Smooth muscle cell (in vitro differentiated cells): ENCODE results near the gene ARSA. TPM values are rescaled to one million over a fixed set of nuclear protein-coding genes. Genes with fewer than 3 reads are reported as not detected.

Source experiments
- DNase-seq: peaks from one replicate; lab custom pipeline; 2025; ENCODE audit not compliant: unreplicated experiment; lab: John Stamatoyannopoulos, UW
- H2AFZ ChIP-seq: fragments of 200-600 bp; sonication (generic); 2 replicates; pipeline ENCODE4 v1.6.0; 2016; ENCODE audit warnings: antibody characterized with exemption, low read depth, mild to moderate bottlenecking
- H3F3A ChIP-seq: fragments of 200-600 bp; sonication (generic); 2 replicates; pipeline ENCODE4 v1.6.0; 2017; ENCODE audit warnings: antibody characterized with exemption, low read depth
- H3K27ac ChIP-seq: fragments of 200-600 bp; sonication (generic); 2 replicates; pipeline ENCODE4 v1.5.1; 2016; ENCODE audit warnings: low read depth, mild to moderate bottlenecking
- H3K27me3 ChIP-seq: fragments of 200-600 bp; sonication (generic); 2 replicates; pipeline ENCODE4 v1.6.1; 2016; ENCODE audit warnings: low read depth, mild to moderate bottlenecking
- H3K36me3 ChIP-seq: fragments of 200-600 bp; sonication (generic); 2 replicates; pipeline ENCODE4 v1.5.1; 2016; ENCODE audit warnings: low read depth
- H3K4me1 ChIP-seq: fragments of 200-600 bp; sonication (generic); 2 replicates; pipeline ENCODE4 v1.5.1; 2016; ENCODE audit warnings: low read depth
- H3K4me2 ChIP-seq: fragments of 200-600 bp; sonication (generic); 2 replicates; pipeline ENCODE4 v1.6.0; 2016; ENCODE audit warnings: mild to moderate bottlenecking
- H3K4me3 ChIP-seq: fragments of 200-600 bp; sonication (generic); 2 replicates; pipeline ENCODE4 v1.5.1; 2016; ENCODE audit warnings: mild to moderate bottlenecking
- H3K79me2 ChIP-seq: fragments of 200-600 bp; sonication (generic); 2 replicates; pipeline ENCODE4 v1.6.0; 2016; ENCODE audit warnings: low read depth, mild to moderate bottlenecking
- H3K9ac ChIP-seq: fragments of 200-600 bp; sonication (generic); 2 replicates; pipeline ENCODE4 v1.6.0; 2016; ENCODE audit warnings: low read depth
- H3K9me3 ChIP-seq: fragments of 200-600 bp; sonication (generic); replicated peaks from 2 replicates; pipeline ENCODE4 v1.5.1; 2016; ENCODE audit warnings: low read depth
- H4K20me1 ChIP-seq: fragments of 200-600 bp; sonication (generic); 2 replicates; pipeline ENCODE4 v1.6.0; 2016; ENCODE audit warnings: low read depth
- CTCF ChIP-seq: fragments of 200-600 bp; sonication (generic); IDR thresholded peaks from 2 replicates; pipeline ENCODE4 v1.5.1; 2017; ENCODE audit warnings: borderline replicate concordance, mild to moderate bottlenecking, antibody characterized with exemption; ENCODE audit not compliant: insufficient read depth, poor library complexity, severe bottlenecking
- WGBS: methylation state at CpG from one replicate; pipeline ENCODE4 v1.1.7; 2016; ENCODE audit warnings: low lambda C conversion rate; 5-methylcytosine and 5-hydroxymethylcytosine counted together
- polyA plus RNA-seq: library from polyadenylated mRNA; unstranded; fragments of >200 nt; fragmentation: Nextera tagmentation; extraction: Ambion mirVana; gene quantifications from 2 replicates; pipeline ENCODE4 v1.2.1, GENCODE V29; 2016
- total RNA-seq: library from RNA; depleted of rRNA; stranded (reverse); fragments of >200 nt; gene quantifications from 2 replicates; pipeline ENCODE4 v1.2.3, GENCODE V29; 2014

Gene ARSA
- total and polyA plus RNA-seq, 2 experiments from 2014 or later: 16.6 to 19.9 TPM

- Histone ChIP-seq H3K4me3 (no peak overlapping the region), H3K36me3 (no peaks in the 10 kb centered on the region), H3K27ac (no peak overlapping the region), H3K79me2 (peaks cover 13% of the 10 kb centered on the region), H3F3A (no peaks in the 10 kb centered on the region), H3K27me3 (no peaks in the 10 kb centered on the region), H2AFZ (no peak overlapping the region), H3K4me1 (peaks cover 6% of the 10 kb centered on the region), H3K9ac (no peak overlapping the region), H4K20me1 (no peaks in the 10 kb centered on the region), H3K4me2 (no peak overlapping the region), H3K9me3 (no peaks in the 10 kb centered on the region)
- 96% methylated on average over 8 of the region's 8 CpGs for WGBS
- DNase-seq: no peak
- no peak for TF ChIP-seq CTCF
Measured at GRCh38 chr22:50578776-50579310, 49.1 kb downstream of the ARSA start.

GRCh38 chr22:50577987-50578775 lies 49.8 kb downstream of the ARSA start, which contains the start of gene CPT1B:
Gene CPT1B (minus strand): TSS chr22:50578427. CDS start chr22:50577915, 512 bp downstream.
- Histone ChIP-seq H3K4me3 (no peak within 1 kb of the TSS), H3F3A (no peaks in the 10 kb centered on the region), H3K79me2 (peaks cover 10% of the 10 kb centered on the region), H3K27ac (no peak within 1 kb of the TSS), H3K4me1 (peaks cover 6% of the 10 kb centered on the region), H4K20me1 (no peaks in the 10 kb centered on the region), H3K9me3 (no peaks in the 10 kb centered on the region), H3K9ac (no peak within 1 kb of the TSS), H3K27me3 (no peaks in the 10 kb centered on the region), H3K4me2 (no peak within 1 kb of the TSS), H2AFZ (no peak within 1 kb of the TSS), H3K36me3 (no peaks in the 10 kb centered on the region)
- TF ChIP-seq CTCF: no peak
- DNase-seq: no peak
- 90% methylated on average over 41 of the region's 63 CpGs for WGBS

GRCh38 chr22:50577697-50577986 lies 50.3 kb downstream of the ARSA start:
- peaks cover 6% of the 10 kb centered on the region for H3K4me1 ChIP-seq
- no peak for TF ChIP-seq CTCF
- no peak for DNase-seq
- H3F3A ChIP-seq: no peaks in the 10 kb centered on the region
- no peak overlapping the region for H3K27ac ChIP-seq
- no peak overlapping the region for H3K9ac ChIP-seq
- WGBS: 97% methylated on average over 20 of the region's 23 CpGs
- H3K36me3 ChIP-seq: no peaks in the 10 kb centered on the region
- H3K4me3 ChIP-seq: no peak overlapping the region
- H3K27me3 ChIP-seq: no peaks in the 10 kb centered on the region
- H4K20me1 ChIP-seq: no peaks in the 10 kb centered on the region
- H3K79me2 ChIP-seq: peaks cover 9% of the 10 kb centered on the region
- H2AFZ ChIP-seq: no peak overlapping the region
- no peak overlapping the region for H3K4me2 ChIP-seq
- H3K9me3 ChIP-seq: no peaks in the 10 kb centered on the region
